Measurements from ENCODE around the gene ALDH1L1.

The ALDH1L1 gene

GRCh38 chr3:126053949-126054569, 126.3 kb downstream of the ALDH1L1 start:
- no peak for DNase-seq (ENCODE audit: low spot score)

Data from CD4-positive, alpha-beta T cell treated with Interleukin-6 at 100 ng/mL for 8 hours (primary cell).